ENCODE results near the gene SLC39A8.

Gene SLC39A8
- long read RNA-seq, transcript SLC39A8-202 (8 exons, 3,238 nt), result major isoform, 339 of 424 reads
- long read RNA-seq, transcript SLC39A8-201 (9 exons, 3,144 nt), result minor isoform, 8 of 424 reads
- long read RNA-seq, partial matches to known transcripts, result 48 of 424 reads
- long read RNA-seq, other reads (novel, unspliced or antisense), result 29 of 424 reads

DNA sequence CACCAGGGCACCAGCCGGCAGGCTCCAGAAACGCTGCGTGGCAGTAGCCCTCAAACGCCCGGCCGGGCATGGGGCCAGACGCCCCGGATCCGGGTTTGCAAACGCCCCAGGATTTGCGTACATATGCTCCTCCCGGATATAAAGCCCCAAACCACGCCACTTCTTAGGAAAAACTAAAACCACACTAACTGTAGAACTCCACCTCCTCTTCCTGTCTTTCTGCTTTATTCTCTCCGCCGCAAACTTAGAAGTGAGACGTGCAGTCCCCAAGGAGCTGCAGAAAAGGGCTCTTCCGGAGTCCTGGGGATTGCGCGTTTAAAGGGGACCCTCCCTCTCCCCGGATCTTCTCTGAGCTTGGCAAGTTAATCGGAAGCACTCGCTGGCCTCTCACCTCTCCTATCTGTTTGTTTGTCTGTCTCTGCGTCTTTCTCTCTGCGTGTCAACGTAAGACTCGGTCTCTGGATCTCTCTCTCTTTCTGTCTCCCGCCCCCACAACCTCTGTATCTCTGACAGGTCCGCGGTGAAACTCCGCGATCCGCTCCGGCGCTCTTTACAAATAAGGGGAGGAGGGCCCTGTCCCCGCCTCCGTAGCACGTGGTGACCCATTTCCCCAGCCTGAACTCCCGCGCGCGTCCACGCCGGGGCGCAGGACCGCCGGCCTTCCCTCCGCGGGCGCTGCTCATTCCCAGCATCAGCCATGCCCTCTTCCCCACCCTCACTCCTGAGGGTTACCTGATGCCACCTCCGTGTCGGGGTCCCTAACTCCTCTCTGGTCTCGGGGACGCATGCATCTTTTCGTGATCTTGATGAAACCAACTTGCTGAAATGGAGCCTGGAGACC, at the start of gene SLC39A8:
Gene SLC39A8, minus strand, starts transcription at position 529 of the 841 bp plus-strand sequence. CDS start 820 bp downstream, outside the sequence.
- DNase-seq (ENCODE audit: low read depth in 1 of 2, low spot score in 1 of 2), result peak; percentile 74 to 93
- H3K27ac ChIP-seq (replicated peaks), result peak within 1 kb of the TSS; percentile 98
- H3K4me3 ChIP-seq (replicated peaks; ENCODE audit: insufficient read depth, low read length), result peak within 1 kb of the TSS; percentile 67
- H3K27me3 ChIP-seq (ENCODE audit: insufficient read depth, poor library complexity, severe bottlenecking), result no peaks in the 10 kb centered on the region
- TF ChIP-seq, protein P1, sequence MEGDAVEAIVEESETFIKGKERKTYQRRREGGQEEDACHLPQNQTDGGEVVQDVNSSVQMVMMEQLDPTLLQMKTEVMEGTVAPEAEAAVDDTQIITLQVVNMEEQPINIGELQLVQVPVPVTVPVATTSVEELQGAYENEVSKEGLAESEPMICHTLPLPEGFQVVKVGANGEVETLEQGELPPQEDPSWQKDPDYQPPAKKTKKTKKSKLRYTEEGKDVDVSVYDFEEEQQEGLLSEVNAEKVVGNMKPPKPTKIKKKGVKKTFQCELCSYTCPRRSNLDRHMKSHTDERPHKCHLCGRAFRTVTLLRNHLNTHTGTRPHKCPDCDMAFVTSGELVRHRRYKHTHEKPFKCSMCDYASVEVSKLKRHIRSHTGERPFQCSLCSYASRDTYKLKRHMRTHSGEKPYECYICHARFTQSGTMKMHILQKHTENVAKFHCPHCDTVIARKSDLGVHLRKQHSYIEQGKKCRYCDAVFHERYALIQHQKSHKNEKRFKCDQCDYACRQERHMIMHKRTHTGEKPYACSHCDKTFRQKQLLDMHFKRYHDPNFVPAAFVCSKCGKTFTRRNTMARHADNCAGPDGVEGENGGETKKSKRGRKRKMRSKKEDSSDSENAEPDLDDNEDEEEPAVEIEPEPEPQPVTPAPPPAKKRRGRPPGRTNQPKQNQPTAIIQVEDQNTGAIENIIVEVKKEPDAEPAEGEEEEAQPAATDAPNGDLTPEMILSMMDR (IDR thresholded peaks at IDR 0.05; ENCODE audit: insufficient read depth, low read length), result peak; percentile 56
- 0 out of 2 replicates have a peak, but pooled peaks have one; percentile 1 for TF ChIP-seq SPI1 (IDR thresholded peaks at IDR 0.05; ENCODE audit: borderline replicate concordance, low read depth)
- TF ChIP-seq, protein P2, sequence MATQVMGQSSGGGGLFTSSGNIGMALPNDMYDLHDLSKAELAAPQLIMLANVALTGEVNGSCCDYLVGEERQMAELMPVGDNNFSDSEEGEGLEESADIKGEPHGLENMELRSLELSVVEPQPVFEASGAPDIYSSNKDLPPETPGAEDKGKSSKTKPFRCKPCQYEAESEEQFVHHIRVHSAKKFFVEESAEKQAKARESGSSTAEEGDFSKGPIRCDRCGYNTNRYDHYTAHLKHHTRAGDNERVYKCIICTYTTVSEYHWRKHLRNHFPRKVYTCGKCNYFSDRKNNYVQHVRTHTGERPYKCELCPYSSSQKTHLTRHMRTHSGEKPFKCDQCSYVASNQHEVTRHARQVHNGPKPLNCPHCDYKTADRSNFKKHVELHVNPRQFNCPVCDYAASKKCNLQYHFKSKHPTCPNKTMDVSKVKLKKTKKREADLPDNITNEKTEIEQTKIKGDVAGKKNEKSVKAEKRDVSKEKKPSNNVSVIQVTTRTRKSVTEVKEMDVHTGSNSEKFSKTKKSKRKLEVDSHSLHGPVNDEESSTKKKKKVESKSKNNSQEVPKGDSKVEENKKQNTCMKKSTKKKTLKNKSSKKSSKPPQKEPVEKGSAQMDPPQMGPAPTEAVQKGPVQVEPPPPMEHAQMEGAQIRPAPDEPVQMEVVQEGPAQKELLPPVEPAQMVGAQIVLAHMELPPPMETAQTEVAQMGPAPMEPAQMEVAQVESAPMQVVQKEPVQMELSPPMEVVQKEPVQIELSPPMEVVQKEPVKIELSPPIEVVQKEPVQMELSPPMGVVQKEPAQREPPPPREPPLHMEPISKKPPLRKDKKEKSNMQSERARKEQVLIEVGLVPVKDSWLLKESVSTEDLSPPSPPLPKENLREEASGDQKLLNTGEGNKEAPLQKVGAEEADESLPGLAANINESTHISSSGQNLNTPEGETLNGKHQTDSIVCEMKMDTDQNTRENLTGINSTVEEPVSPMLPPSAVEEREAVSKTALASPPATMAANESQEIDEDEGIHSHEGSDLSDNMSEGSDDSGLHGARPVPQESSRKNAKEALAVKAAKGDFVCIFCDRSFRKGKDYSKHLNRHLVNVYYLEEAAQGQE (IDR thresholded peaks at IDR 0.05; ENCODE audit: insufficient replicate concordance, low read depth), result peak; percentile 58
- TF ChIP-seq GABPA (IDR thresholded peaks at IDR 0.05; ENCODE audit: low read depth), result peak; percentile 45
- TF ChIP-seq POLR2AphosphoS5 (IDR thresholded peaks at IDR 0.05; ENCODE audit: low read depth), result peak; percentile 73

DNA sequence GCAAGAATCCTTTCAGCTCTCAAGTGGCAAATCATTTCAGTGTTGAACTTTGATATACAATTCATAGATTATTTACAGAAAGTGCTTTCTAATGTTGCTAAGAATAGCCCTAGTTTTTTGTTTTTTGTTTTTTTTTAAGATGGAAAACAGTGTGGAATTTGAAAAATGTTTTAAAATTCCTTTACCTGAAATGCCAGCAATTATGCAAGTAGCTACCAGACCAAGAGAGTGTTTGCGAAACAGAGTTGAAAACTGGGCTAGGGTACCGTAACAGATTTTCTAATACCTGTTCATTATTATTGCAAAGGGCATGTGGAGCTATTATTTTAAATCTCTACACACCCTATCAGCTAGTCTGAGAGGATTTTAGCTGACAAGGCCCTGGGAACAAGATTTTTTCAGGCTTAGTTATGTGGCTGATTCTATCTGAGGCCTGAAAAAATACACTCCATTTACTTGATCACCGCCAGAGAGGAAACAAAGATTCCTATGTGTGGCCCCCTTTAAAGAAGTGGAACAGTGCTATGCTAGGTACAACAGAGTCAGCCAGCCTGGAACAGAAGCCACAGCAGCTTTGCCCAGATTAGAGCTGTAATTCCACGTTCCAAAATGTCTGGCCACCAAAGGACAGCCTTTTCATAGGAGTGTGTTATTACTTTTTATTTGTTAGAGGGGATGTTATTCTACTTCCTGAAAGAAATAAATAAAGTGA, 46.9 kb upstream of the SLC39A8 start:
- H3K27ac ChIP-seq (replicated peaks), result peak overlapping the region; percentile 76
- TF ChIP-seq, protein P2 (IDR thresholded peaks at IDR 0.05; ENCODE audit: insufficient replicate concordance, low read depth), result no peak
- TF ChIP-seq POLR2AphosphoS5 (IDR thresholded peaks at IDR 0.05; ENCODE audit: low read depth), result no peak
- no peak overlapping the region for H3K4me3 ChIP-seq (replicated peaks; ENCODE audit: insufficient read depth, low read length)
- H3K27me3 ChIP-seq (ENCODE audit: insufficient read depth, poor library complexity, severe bottlenecking), result no peaks in the 10 kb centered on the region
- DNase-seq (ENCODE audit: low read depth in 1 of 2, low spot score in 1 of 2), result no peak

DNA sequence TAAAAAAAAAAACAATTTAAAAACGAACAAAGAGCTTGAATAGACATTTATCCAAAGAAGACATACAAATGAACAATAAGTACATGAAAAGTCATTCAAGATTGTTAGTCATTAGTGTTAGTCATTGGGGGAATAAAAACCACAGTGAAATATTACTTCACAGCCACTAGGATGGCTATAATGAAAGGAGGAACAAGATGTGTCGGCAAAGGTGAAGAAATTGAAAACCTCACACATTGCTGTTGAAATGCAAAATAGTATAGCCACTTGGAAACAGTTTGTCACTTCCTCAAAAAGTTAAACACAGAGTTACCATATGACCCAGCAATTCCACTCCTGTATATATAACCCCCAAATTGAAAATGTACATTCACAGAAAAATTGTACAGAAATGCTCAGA, 45.2 kb upstream of the SLC39A8 start:
- Histone ChIP-seq H3K27ac (replicated peaks) (peak overlapping the region; percentile 76), H3K4me3 (replicated peaks; ENCODE audit: insufficient read depth, low read length) (no peak overlapping the region), H3K27me3 (ENCODE audit: insufficient read depth, poor library complexity, severe bottlenecking) (no peaks in the 10 kb centered on the region)
- peak; percentile 87 for DNase-seq (ENCODE audit: low read depth in 1 of 2, low spot score in 1 of 2)
- peak; percentile 98 for TF ChIP-seq SPI1 (IDR thresholded peaks at IDR 0.05; ENCODE audit: borderline replicate concordance, low read depth)
- TF ChIP-seq GABPA (IDR thresholded peaks at IDR 0.05; ENCODE audit: low read depth), result no peak
- peak; percentile 71; the same call in 1 of the 2 replicates for TF ChIP-seq POLR2AphosphoS5 (IDR thresholded peaks at IDR 0.05; ENCODE audit: low read depth)

DNA sequence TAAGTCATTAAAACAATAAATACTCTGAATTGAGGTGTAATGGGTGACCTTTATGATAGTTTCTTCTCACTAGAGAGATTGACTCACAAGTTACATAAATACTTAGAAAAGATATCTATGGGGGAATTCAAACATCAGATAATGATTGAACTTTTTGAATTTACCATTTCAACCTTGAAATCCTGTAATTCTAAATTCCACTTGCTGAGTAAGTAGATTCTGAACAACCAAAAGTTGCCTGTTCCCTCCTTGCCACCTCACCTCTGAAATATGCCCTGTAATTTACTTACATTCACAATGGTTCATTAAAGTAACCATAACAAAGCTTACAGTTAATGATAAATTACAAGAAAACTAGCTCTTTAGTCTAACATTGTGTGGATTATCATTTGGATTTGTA, 43.3 kb upstream of the SLC39A8 start:
- DNase-seq (ENCODE audit: low read depth in 1 of 2, low spot score in 1 of 2), result no peak
- no peaks in the 10 kb centered on the region for H3K27me3 ChIP-seq (ENCODE audit: insufficient read depth, poor library complexity, severe bottlenecking)
- TF ChIP-seq POLR2AphosphoS5 (IDR thresholded peaks at IDR 0.05; ENCODE audit: low read depth), result no peak
- TF ChIP-seq, protein P2 (IDR thresholded peaks at IDR 0.05; ENCODE audit: insufficient replicate concordance, low read depth), result no peak
- TF ChIP-seq, protein P1 (IDR thresholded peaks at IDR 0.05; ENCODE audit: insufficient read depth, low read length), result no peak
- TF ChIP-seq GABPA (IDR thresholded peaks at IDR 0.05; ENCODE audit: low read depth), result no peak
- no peak for TF ChIP-seq SPI1 (IDR thresholded peaks at IDR 0.05; ENCODE audit: borderline replicate concordance, low read depth)
- no peak overlapping the region for H3K4me3 ChIP-seq (replicated peaks; ENCODE audit: insufficient read depth, low read length)
- no peak overlapping the region for H3K27ac ChIP-seq (replicated peaks)

All from HL-60 (cell line).